SW 1271 (cell line): ENCODE data around the gene NSUN7.
"Not testable (repeated sequence)": the region's sequence is repeated elsewhere in the genome, so short reads cannot be mapped to it uniquely, and the experiment has no call there.

Experiments
- DNase-seq, 2 experiments: peaks; one replicate each; lab custom pipeline; 2025; lab: John Stamatoyannopoulos, UW

Gene NSUN7, protein sequence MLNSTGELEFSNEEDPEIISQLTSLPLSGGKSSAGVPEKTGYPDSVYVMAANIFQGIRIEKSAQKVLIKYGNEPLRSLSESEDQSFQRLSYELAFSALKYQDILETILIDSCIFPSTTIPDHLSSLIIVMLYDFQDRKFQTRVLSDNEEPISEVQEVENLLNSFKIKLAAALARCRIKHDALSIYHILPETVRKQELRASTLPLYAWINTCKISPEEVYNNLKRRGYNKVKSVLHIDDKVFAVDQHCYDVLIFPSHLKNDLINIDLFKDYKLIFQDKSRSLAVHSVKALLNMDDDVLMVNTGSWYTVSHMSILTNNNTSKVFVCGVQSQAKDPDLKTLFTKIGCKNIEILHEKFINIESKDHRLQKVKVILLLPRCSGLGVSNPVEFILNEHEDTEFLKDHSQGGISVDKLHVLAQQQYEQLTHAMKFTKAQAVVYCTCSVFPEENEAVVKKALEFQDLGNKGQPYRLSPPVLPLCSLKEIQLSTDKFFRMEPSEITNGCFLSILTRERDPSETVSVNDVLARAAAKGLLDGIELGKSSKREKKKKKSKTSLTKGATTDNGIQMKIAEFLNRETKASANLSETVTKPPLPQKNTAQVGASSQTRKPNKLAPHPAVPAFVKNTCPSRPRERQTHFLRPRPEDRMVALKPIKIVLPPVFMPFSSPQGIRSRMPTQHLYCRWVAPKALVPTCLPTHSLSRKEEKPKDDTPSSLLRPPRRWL

DNA sequence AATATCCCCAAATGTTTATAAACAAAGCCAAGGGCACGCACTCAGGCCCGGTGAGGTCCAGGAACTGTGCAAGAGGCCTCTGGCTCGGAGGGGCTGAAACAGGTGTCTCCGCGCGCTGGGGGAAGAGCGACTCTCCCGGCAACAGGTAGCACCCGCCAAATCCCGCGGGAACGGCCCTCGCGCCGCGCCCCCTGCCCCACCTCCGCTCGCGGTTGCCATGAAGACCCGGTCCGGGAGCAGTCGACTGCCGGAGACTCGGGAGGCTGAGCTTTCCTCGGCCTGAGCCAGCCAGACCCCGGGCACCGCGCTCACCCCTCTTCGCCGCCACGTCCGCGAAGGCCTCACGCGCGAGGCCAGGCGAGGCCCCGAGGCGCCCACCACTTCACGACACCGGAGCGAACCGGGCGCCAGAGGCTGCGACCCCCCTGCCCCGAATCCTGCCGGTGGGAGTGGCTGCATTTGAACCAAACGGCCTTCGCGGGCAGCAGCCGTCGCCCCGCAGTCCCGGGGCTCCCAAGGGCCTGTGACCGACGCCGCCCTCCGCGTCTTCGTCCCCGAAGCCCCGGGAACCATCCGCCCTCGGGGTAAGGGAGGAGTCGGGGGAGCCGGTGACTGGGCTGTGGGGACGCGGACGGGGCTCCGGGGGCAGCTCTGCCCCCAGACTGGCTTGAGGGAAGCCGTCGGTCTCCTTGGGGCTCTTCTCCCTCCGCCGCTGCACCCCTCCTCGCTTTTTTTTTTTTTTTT is at the start of gene NSUN7:
Gene NSUN7 (plus strand): TSS at position 239 of the 744 bp plus-strand sequence. CDS start 739 bp downstream, outside the sequence.
- no peak for DNase-seq

GRCh38 chr4:40702137-40702799 is 47.5 kb upstream of the NSUN7 start:
- no peak for DNase-seq

DNA sequence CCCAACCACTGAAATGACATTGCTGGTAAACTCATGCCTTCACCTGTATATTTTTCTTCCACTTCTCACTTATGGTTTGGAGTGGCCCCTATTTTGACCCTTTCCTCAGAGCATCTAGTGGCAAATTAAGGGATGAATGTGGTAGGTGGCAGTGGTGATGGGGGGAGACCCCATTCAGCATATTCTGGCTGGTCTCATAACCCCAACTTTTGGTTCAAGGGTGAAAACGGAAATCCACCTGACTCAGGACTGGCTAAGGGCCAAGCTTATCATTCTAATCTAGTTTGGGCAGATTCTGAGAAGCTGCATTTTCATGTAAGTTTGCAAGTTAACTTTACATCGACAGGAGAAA is 47.0 kb upstream of the NSUN7 start:
- DNase-seq: no peak

DNA sequence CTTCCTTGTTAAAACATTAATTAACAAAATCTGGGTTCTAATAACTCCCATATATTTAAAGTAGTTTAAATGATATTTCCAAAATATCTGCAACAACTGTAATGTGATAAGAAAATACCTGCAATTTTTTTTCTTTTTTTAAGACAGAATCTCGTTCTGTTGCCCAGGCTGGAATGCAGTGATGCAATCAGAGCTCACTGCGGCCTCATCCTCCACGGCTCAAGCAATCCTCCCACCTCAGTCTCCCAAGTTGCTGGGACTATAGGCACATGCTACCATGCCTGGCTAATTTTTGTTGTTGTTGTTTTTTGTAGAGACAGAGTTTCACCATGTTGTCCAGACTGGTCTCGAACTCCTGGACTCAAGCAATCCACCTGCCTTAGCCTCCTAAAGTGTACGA is 45.7 kb upstream of the NSUN7 start:
- DNase-seq: no peak

GRCh38 chr4:40710484-40711254 is 39.1 kb upstream of the NSUN7 start:
- DNase-seq: no peak

DNA sequence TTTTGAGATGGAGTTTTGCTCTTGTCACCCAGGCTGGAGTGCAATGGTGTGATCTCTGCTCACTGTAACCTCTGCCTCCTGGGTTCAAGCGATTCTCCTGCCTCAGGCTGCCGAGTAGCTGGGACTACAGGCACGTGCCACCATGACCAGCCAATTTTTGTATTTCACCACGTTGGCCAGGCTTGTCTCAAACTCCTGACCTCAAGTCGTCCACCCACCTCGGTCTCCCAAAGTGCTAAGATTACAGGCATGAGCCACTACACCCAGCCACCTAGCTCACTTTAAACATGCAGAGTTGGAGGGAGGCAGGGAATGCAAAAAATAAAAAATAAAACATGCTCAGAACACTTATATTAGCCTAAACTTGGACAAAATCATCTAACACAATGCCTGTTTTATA is 36.8 kb upstream of the NSUN7 start:
- DNase-seq: not testable (repeated sequence)

DNA sequence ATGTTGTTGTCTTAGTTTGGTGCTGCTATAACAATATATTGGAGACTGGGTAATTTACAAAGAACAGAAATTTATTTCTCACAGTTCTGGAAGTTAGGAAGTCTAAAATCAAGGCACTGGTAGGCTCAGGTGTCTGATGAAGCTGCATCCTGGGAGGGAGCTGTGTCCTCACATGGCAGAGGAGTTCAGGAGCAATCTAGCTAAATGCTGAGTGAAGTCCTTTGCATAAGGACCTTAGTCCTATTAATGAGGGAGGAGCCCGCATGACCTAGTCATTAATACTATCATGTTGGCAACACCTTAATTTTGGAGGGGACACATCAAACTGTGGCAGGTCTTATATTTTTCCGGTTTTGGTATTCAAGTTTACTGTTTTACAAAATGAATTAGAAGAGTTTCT is 36.0 kb upstream of the NSUN7 start:
- no peak for DNase-seq

GRCh38 chr4:40718586-40718985 is 31.2 kb upstream of the NSUN7 start:
- no peak for DNase-seq

DNA sequence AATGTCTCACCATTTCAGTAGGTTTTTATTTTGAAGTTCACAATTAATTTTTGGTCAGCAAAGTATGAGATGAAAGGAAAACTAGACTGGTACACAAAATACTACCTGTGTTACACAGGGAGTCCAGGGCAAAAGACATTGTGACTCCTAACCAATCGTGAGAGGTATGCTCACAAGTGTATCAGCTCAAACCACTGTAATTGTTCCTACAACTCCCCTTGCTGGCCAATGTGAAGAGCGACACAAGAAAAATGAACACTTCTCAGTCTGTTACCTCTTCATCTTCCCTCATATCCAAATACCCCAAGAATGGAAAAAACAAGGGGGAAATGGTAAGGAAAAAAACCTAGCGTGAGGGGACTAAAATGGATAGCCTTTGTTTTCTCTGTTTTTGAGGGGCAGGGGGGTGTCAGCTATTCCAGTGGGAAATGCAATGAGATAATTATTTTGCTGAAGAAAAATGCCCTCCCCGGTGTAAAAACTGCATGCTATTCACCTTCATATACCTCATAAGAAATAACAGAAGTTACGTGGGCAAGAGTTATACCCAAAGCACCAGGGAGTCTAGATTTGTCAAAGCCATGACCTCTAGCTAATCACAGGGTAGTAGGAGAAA is 30.6 kb upstream of the NSUN7 start:
- DNase-seq: peak in 1 of 2 experiments; percentile 51

DNA sequence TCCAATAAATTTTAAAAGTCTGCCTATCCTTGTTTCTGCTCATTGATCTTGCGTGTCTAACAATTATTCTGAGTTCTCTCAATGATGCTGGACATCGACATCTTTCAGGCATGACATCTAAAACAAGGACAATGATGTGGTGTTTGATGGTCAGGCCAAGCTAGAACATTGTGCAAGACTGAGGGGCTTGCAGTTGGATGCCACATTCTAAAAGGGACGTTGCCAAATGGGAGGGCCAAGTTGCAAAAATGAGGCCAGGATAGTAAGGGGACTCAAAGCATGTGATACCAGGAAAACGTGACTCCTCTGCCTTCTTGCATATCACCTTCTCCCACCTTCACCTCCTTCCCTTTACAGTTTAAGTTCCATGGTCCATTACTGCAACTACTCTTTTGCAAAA is 29.4 kb upstream of the NSUN7 start:
- no peak for DNase-seq

GRCh38 chr4:40720916-40721315 is 28.8 kb upstream of the NSUN7 start:
- no peak for DNase-seq

- DNase-seq: no peak
Observed at GRCh38 chr4:40721730-40722171, 28.0 kb upstream of the NSUN7 start.

DNA sequence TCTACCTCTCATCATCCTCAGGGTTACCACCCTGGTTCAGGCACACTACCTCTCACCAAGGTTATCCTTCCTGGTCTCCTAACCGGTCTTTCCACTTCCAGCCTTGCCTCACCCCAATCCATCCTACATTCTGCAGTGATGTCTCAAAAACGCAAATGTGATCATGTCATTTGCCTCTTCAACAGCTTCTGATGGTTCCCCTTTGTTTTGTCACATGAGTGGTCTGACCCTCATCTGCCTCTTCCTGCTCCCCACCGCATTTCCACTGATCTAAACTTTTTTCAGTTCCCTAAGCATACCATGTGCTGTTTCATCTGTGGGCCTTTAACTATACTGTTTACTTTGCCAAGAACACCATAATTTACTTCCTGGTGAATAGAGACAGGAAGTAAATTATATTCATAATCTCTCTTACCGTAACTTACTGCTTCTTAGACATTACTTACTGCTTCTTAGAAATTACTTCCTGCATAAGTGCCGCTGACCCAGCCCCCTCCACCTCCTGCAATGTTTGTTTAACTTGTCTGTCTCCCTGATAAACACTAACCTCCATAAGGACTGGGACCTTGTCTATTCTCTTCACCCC is 27.1 kb upstream of the NSUN7 start:
- DNase-seq: no peak

GRCh38 chr4:40723728-40724127 is 26.0 kb upstream of the NSUN7 start:
- no peak for DNase-seq

GRCh38 chr4:40728333-40728732 is 21.4 kb upstream of the NSUN7 start:
- no peak for DNase-seq

- no peak for DNase-seq
Observed at GRCh38 chr4:40729555-40729954, 20.2 kb upstream of the NSUN7 start.

- DNase-seq: no peak
Observed at GRCh38 chr4:40730091-40730679, 19.6 kb upstream of the NSUN7 start.

DNA sequence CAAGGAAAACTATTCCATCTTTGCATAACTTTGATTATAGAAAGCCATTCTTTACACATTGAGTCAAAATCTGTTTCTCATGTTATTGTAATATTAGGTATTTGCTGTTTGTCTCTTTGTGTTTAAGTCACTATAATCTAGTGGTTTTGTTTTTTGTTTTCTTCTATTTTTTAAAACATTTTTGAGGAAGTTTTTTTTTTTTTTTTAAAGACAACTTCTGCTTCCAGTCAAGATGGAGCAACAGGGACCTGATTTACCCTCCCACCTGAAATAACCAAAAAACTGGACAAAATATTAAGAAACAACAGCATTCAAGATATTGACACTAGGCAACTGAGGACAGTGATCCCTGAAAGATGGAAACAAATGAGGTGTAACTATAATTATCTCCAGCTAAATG is 18.4 kb upstream of the NSUN7 start:
- no peak for DNase-seq

DNA sequence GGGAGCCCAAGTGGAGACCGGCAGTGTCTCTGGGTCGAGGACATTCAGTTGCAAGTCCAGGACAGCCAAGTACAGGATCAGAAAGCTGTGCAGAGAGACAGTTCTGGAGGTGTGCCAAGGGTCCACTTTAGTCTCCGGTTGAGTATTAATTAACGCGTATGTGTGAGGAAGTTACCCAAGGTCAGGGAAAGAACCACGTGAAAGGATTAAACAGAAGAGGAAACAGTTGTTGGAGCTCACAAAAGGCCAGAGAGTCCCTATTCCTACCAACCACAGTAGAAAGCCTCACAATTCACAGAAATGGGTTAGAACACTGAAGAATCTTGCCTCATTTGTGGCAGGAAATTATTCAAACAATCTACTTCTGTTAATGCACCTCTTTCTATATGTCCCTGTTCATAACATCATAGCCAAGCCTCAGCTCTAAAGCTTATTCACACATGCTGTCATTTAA is 17.9 kb upstream of the NSUN7 start:
- no peak for DNase-seq

DNA sequence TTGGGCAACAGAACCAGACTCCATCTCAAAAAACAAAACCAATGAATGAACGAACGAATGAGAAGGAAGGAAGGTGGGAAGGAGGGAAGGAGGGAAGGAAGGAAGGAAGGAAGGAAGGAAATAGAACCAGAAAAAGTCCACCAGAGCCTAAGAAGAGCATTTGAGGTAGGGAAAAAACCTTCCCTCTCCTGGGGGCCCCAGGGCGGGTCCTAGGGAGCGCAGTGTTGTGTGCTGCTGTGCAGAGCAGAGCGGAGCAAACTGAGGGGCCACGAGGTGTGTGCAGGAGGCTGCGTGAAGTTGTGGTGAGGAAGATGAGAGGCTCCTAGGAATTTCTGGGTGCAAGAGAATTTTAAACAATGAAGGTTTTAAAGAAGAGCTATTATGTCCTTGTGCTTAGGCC is 16.0 kb upstream of the NSUN7 start:
- no peak for DNase-seq
